DMS53 treated with DMSO at 0.1 percent for 48 hours (cell line): ENCODE results near the gene XPA.
"Not testable (repeated sequence)": the region's sequence is repeated elsewhere in the genome, so short reads cannot be mapped to it uniquely, and the experiment has no call there.

Experiments used
- DNase-seq: peaks from one replicate; lab custom pipeline; 2025; ENCODE audit not compliant: unreplicated experiment; lab: John Stamatoyannopoulos, UW

Gene XPA

GRCh38 chr9:97696803-97697601 lies at the start of gene XPA:
Gene XPA (minus strand): TSS chr9:97697340. CDS start chr9:97697292, 48 bp downstream.
- peak; percentile 83 for DNase-seq

- DNase-seq, result no peak
These were observed 47.9 kb upstream of the XPA start for GRCh38 chr9:97744710-97745708.

GRCh38 chr9:97744025-97744424 lies 46.9 kb upstream of the XPA start:
- DNase-seq, result not testable (repeated sequence)

GRCh38 chr9:97742545-97742944 lies 45.4 kb upstream of the XPA start:
- no peak for DNase-seq

GRCh38 chr9:97741947-97742346 lies 44.8 kb upstream of the XPA start:
- no peak for DNase-seq

- peak; percentile 33 for DNase-seq
These were observed 44.0 kb upstream of the XPA start for GRCh38 chr9:97740848-97741821.

- peak; percentile 22 for DNase-seq
These were observed 40.3 kb upstream of the XPA start for GRCh38 chr9:97737429-97737828.

GRCh38 chr9:97735070-97735600 lies 38.0 kb upstream of the XPA start:
- peak; percentile 17 for DNase-seq

GRCh38 chr9:97726716-97727115 lies 29.6 kb upstream of the XPA start:
- DNase-seq, result no peak

- DNase-seq, result no peak
These were observed 26.7 kb upstream of the XPA start for GRCh38 chr9:97723819-97724218.

GRCh38 chr9:97722331-97722730 lies 25.2 kb upstream of the XPA start:
- DNase-seq, result no peak

GRCh38 chr9:97721396-97721795 lies 24.3 kb upstream of the XPA start:
- no peak for DNase-seq

GRCh38 chr9:97717866-97718265 lies 20.7 kb upstream of the XPA start:
- DNase-seq, result no peak

GRCh38 chr9:97714435-97714834 lies 17.3 kb upstream of the XPA start:
- DNase-seq, result no peak

GRCh38 chr9:97711223-97711626 lies 14.1 kb upstream of the XPA start:
- DNase-seq, result no peak

- DNase-seq, result peak; percentile 49
These were observed 13.4 kb upstream of the XPA start for GRCh38 chr9:97710356-97711222.

- no peak for DNase-seq
These were observed 9.1 kb upstream of the XPA start for GRCh38 chr9:97706246-97706645.

- no peak for DNase-seq
These were observed 8.3 kb upstream of the XPA start for GRCh38 chr9:97705354-97705950.

GRCh38 chr9:97704851-97705250 lies 7.7 kb upstream of the XPA start:
- DNase-seq, result no peak
